HepG2 (cell line): ENCODE measurements around the gene MTA3. TPM values are rescaled to one million over a fixed set of nuclear protein-coding genes. Genes with fewer than 3 reads are reported as not detected.

ENCODE experiments used
- HNRNPH1 ChIP-seq: fragments of 200-400 bp; formaldehyde crosslinking; optimal IDR thresholded peaks from 2 replicates; pipeline ENCODE3; 2017; ENCODE audit warnings: mild to moderate bottlenecking, low read depth, low read length
- IRF2 ChIP-seq: IDR thresholded peaks from 2 replicates; pipeline ENCODE4 v1.6.1; 2018; ENCODE audit warnings: missing genetic modification reagents, missing compliant biosample characterization
- MAFF ChIP-seq: IDR thresholded peaks from 2 replicates; pipeline ENCODE4 v1.6.1; 2011; ENCODE audit warnings: low read depth, low read length, improper control_type of control experiment
- MTA1 ChIP-seq: sonication (generic); formaldehyde crosslinking; IDR thresholded peaks from 2 replicates; pipeline ENCODE4 v1.4.0; 2020; ENCODE audit warnings: missing genetic modification reagents, mild to moderate bottlenecking, borderline replicate concordance
- MTF1 ChIP-seq: sonication (generic); formaldehyde crosslinking; IDR thresholded peaks from 2 replicates; pipeline ENCODE4 v1.5.0; 2020; ENCODE audit warnings: missing genetic modification reagents
- NFRKB ChIP-seq: fragments of 450-650 bp; IDR thresholded peaks from 2 replicates; pipeline ENCODE4 v1.6.1; 2017
- POGZ ChIP-seq: sonication (generic); formaldehyde crosslinking; IDR thresholded peaks from 2 replicates; pipeline ENCODE4 v1.4.0; 2020; ENCODE audit warnings: mild to moderate bottlenecking, missing genetic modification reagents
- TAF15 ChIP-seq: fragments of 200-400 bp; formaldehyde crosslinking; IDR thresholded peaks from one replicate; pipeline ENCODE4 v1.6.1; 2018; ENCODE audit warnings: mild to moderate bottlenecking, low read depth, low read length; ENCODE audit not compliant: poor library complexity, severe bottlenecking
- U2AF1 ChIP-seq: fragments of 200-400 bp; formaldehyde crosslinking; optimal IDR thresholded peaks from 2 replicates; pipeline ENCODE3; 2017; ENCODE audit warnings: mild to moderate bottlenecking, low read depth, low read length
- ZBTB38 ChIP-seq: sonication (generic); formaldehyde crosslinking; IDR thresholded peaks from 2 replicates; pipeline ENCODE4 v1.5.1; 2020; ENCODE audit warnings: mild to moderate bottlenecking, missing genetic modification reagents
- ZNF121 ChIP-seq: sonication (generic); formaldehyde crosslinking; IDR thresholded peaks from 2 replicates; pipeline ENCODE4 v1.5.0; 2020; ENCODE audit warnings: mild to moderate bottlenecking, missing genetic modification reagents
- ZNF572 ChIP-seq: sonication (generic); formaldehyde crosslinking; IDR thresholded peaks from 2 replicates; pipeline ENCODE4 v1.5.1; 2020; ENCODE audit warnings: mild to moderate bottlenecking, missing genetic modification reagents
- polyA plus RNA-seq, 8 experiments: library from polyadenylated mRNA; depleted of rRNA in 3 of 8; stranded (reverse) in 7 of 8; unstranded in 1 of 8; fragments of >200 nt; fragmentation: Illumina TruSeq in 4 of 8; extraction: Trizol in 4 of 8; gene quantifications; 2 replicates each; pipeline versions ENCODE4 v1.2.1 to v1.2.3, GENCODE V29; 2011 to 2016; ENCODE audit warnings: low read depth in 4 of 8, missing spikeins in 1 of 8, mixed read lengths in 1 of 8; ENCODE audit not compliant: insufficient read depth in 1 of 8
- total RNA-seq, 5 experiments: library from RNA; depleted of rRNA; stranded (reverse); fragments of >200 nt; fragmentation: Illumina TruSeq; extraction: Trizol; gene quantifications; 2 replicates each; pipeline ENCODE4 v1.2.3, GENCODE V29; 2016; ENCODE audit warnings: low read depth in 1 of 5
- TF ChIP-seq, protein P1 (sequence below): sonication (generic); formaldehyde crosslinking; IDR thresholded peaks from 2 replicates; pipeline ENCODE4 v1.4.0; 2020; ENCODE audit warnings: missing genetic modification reagents, mild to moderate bottlenecking, borderline replicate concordance
- TF ChIP-seq, protein P2 (sequence below): IDR thresholded peaks from 2 replicates; pipeline ENCODE4 v1.6.1; 2016; ENCODE audit warnings: control low read depth
- TF ChIP-seq, protein P3 (sequence below): sonication (generic); formaldehyde crosslinking; IDR thresholded peaks from 2 replicates; pipeline ENCODE4 v1.9.0; 2021; ENCODE audit warnings: missing genetic modification reagents, borderline replicate concordance
- TF ChIP-seq, protein P4 (sequence below): sonication (generic); formaldehyde crosslinking; IDR thresholded peaks from 2 replicates; pipeline ENCODE4 v1.5.1; 2020; ENCODE audit warnings: missing genetic modification reagents, mild to moderate bottlenecking, borderline replicate concordance

Gene MTA3
- total and polyA plus RNA-seq, 2 of the 13 experiments (the other 11 are each of a cell fraction or from before 2014, with no cell fraction given): 48.8 to 77.8 TPM

DNA sequence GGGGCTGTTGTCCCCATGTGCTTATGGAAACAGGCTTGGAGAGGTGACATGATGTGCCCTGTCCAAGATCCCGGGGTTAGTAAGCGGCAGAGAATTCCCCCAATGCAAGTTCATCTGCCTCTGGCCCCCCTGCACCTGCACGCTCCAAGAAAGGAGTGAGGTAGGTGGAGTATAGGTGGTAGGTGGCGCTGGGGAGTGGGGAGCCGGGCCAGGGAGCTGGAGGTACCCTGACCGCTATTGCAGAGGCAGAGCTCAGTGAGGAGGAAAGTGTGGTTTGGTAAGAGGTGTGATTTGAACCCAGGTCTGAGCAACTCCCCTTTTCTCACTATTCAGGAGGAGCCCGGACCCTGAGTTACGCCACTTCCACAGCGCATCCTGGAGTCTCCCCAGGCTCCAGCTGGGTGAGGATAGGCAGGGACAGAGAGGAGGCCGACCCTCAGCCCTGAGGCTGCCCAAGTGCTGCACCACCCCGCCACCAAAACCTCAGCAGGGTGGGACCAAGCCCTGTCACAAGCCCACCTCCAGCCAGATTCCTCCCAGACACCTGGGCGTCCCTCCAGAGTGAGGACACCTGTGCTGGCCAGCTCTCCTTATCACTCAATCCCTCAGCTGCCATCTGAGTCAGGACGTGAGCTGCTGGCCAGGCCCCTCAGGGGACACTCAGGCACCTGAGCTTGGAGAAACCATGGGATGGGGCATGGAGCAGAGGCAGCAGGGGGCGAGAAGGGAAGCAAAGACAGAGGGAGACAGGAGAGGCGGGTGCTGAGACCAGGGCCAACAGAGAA lies 218.3 kb downstream of the MTA3 start (continued):
- no peak for TF ChIP-seq HNRNPH1
- TF ChIP-seq NFRKB: no peak
- TF ChIP-seq MTA1 (CRISPR knock-in tag): no peak
- TF ChIP-seq, protein P1, sequence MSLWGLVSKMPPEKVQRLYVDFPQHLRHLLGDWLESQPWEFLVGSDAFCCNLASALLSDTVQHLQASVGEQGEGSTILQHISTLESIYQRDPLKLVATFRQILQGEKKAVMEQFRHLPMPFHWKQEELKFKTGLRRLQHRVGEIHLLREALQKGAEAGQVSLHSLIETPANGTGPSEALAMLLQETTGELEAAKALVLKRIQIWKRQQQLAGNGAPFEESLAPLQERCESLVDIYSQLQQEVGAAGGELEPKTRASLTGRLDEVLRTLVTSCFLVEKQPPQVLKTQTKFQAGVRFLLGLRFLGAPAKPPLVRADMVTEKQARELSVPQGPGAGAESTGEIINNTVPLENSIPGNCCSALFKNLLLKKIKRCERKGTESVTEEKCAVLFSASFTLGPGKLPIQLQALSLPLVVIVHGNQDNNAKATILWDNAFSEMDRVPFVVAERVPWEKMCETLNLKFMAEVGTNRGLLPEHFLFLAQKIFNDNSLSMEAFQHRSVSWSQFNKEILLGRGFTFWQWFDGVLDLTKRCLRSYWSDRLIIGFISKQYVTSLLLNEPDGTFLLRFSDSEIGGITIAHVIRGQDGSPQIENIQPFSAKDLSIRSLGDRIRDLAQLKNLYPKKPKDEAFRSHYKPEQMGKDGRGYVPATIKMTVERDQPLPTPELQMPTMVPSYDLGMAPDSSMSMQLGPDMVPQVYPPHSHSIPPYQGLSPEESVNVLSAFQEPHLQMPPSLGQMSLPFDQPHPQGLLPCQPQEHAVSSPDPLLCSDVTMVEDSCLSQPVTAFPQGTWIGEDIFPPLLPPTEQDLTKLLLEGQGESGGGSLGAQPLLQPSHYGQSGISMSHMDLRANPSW (CRISPR knock-in tag): no peak
- no peak for TF ChIP-seq ZBTB38
- TF ChIP-seq, protein P2, sequence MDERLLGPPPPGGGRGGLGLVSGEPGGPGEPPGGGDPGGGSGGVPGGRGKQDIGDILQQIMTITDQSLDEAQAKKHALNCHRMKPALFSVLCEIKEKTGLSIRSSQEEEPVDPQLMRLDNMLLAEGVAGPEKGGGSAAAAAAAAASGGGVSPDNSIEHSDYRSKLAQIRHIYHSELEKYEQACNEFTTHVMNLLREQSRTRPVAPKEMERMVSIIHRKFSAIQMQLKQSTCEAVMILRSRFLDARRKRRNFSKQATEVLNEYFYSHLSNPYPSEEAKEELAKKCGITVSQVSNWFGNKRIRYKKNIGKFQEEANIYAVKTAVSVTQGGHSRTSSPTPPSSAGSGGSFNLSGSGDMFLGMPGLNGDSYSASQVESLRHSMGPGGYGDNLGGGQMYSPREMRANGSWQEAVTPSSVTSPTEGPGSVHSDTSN (CRISPR knock-in tag): no peak
- TF ChIP-seq U2AF1: no peak
- TF ChIP-seq IRF2 (CRISPR knock-in tag): no peak
- TF ChIP-seq MAFF: no peak
- TF ChIP-seq TAF15: no peak
- TF ChIP-seq ZNF121 (CRISPR knock-in tag): no peak
- no peak for TF ChIP-seq POGZ (CRISPR knock-in tag)
- no peak for TF ChIP-seq MTF1 (CRISPR knock-in tag)
- TF ChIP-seq, protein P3, sequence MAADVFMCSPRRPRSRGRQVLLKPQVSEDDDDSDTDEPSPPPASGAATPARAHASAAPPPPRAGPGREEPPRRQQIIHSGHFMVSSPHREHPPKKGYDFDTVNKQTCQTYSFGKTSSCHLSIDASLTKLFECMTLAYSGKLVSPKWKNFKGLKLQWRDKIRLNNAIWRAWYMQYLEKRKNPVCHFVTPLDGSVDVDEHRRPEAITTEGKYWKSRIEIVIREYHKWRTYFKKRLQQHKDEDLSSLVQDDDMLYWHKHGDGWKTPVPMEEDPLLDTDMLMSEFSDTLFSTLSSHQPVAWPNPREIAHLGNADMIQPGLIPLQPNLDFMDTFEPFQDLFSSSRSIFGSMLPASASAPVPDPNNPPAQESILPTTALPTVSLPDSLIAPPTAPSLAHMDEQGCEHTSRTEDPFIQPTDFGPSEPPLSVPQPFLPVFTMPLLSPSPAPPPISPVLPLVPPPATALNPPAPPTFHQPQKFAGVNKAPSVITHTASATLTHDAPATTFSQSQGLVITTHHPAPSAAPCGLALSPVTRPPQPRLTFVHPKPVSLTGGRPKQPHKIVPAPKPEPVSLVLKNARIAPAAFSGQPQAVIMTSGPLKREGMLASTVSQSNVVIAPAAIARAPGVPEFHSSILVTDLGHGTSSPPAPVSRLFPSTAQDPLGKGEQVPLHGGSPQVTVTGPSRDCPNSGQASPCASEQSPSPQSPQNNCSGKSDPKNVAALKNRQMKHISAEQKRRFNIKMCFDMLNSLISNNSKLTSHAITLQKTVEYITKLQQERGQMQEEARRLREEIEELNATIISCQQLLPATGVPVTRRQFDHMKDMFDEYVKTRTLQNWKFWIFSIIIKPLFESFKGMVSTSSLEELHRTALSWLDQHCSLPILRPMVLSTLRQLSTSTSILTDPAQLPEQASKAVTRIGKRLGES (CRISPR knock-in tag): no peak
- TF ChIP-seq ZNF572: no peak
- TF ChIP-seq, protein P4, sequence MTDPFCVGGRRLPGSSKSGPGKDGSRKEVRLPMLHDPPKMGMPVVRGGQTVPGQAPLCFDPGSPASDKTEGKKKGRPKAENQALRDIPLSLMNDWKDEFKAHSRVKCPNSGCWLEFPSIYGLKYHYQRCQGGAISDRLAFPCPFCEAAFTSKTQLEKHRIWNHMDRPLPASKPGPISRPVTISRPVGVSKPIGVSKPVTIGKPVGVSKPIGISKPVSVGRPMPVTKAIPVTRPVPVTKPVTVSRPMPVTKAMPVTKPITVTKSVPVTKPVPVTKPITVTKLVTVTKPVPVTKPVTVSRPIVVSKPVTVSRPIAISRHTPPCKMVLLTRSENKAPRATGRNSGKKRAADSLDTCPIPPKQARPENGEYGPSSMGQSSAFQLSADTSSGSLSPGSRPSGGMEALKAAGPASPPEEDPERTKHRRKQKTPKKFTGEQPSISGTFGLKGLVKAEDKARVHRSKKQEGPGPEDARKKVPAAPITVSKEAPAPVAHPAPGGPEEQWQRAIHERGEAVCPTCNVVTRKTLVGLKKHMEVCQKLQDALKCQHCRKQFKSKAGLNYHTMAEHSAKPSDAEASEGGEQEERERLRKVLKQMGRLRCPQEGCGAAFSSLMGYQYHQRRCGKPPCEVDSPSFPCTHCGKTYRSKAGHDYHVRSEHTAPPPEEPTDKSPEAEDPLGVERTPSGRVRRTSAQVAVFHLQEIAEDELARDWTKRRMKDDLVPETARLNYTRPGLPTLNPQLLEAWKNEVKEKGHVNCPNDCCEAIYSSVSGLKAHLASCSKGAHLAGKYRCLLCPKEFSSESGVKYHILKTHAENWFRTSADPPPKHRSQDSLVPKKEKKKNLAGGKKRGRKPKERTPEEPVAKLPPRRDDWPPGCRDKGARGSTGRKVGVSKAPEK (CRISPR knock-in tag): no peak
